DND-41 (cell line): ENCODE measurements around the gene PTPRG.

Experiments
- EZH2 ChIP-seq: IDR thresholded peaks from 3 replicates; pipeline ENCODE4 v1.6.1; 2012; ENCODE audit warnings: borderline replicate concordance, low read depth, mild to moderate bottlenecking, moderate library complexity, low read length, inconsistent platforms; ENCODE audit not compliant: severe bottlenecking
- TF ChIP-seq, protein P1 (sequence below): IDR thresholded peaks from 2 replicates; pipeline ENCODE4 v1.5.1; 2012; ENCODE audit warnings: borderline replicate concordance, low read length, moderate library complexity, mild to moderate bottlenecking; ENCODE audit not compliant: poor library complexity, severe bottlenecking; ENCODE audit errors: extremely low read depth

DNA sequence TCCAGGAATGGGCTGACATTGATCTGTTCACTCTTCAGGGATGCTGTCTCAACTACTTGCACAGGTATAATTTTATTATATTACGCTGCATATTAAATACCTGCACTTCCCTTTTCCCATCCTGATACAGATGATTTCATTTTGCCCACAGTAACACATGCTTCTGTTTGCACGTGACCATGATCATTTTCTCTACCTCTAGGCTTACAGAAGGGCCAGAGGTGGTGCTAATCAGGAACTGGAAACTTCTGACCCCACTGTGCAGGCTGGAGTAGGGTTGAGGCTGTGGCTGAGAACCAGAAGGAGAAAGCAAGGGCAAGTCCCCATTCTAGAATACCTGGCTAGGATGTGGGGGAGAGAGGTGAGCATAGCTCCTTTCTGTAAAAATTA lies 304.8 kb downstream of the PTPRG start:
- TF ChIP-seq, protein P1, sequence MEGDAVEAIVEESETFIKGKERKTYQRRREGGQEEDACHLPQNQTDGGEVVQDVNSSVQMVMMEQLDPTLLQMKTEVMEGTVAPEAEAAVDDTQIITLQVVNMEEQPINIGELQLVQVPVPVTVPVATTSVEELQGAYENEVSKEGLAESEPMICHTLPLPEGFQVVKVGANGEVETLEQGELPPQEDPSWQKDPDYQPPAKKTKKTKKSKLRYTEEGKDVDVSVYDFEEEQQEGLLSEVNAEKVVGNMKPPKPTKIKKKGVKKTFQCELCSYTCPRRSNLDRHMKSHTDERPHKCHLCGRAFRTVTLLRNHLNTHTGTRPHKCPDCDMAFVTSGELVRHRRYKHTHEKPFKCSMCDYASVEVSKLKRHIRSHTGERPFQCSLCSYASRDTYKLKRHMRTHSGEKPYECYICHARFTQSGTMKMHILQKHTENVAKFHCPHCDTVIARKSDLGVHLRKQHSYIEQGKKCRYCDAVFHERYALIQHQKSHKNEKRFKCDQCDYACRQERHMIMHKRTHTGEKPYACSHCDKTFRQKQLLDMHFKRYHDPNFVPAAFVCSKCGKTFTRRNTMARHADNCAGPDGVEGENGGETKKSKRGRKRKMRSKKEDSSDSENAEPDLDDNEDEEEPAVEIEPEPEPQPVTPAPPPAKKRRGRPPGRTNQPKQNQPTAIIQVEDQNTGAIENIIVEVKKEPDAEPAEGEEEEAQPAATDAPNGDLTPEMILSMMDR = no peak
- TF ChIP-seq EZH2 = no peak
